Renal cortical epithelial cell (primary cell): ENCODE results near the gene ANKRD55. TPM values are rescaled to one million over a fixed set of nuclear protein-coding genes. Genes with fewer than 3 reads are reported as not detected.
"Not testable (repeated sequence)": the region's sequence is repeated elsewhere in the genome, so short reads cannot be mapped to it uniquely, and the experiment has no call there.

Source experiments
- DNase-seq: peaks from one replicate; pipeline ENCODE4 v3.0.0-alpha.2; 2011; ENCODE audit warnings: low read depth
- total RNA-seq: library from RNA; depleted of rRNA; stranded (reverse); fragments of >200 nt; gene quantifications from 2 replicates; pipeline ENCODE4 v1.2.3, GENCODE V29; 2014

The ANKRD55 gene
- total RNA-seq, 1 donor from 2014 or later: not detected

- DNase-seq: no peak
Measured at GRCh38 chr5:56253126-56253525, 20.0 kb upstream of the ANKRD55 start.

GRCh38 chr5:56251918-56252553 lies 18.9 kb upstream of the ANKRD55 start:
- no peak for DNase-seq

DNA sequence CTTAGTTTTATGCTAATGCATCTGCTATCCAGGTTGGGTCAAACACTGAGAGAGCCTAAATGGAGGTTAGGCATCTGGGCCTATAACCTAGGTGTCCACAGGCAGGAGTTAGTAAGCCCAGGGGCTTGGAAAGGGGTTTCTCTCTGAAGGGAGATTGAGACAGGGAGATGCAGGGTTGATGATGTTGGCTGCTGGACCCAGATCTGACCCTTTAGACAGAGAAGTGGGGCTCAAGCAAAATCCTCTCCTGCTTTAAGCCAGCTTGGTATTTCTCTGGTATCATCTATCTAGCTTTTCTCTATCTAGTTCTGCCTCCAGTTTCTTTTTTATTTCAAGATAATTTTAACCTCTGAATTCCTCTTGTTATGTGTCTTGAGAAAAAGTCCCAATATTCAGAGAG lies 18.3 kb upstream of the ANKRD55 start:
- no peak for DNase-seq

DNA sequence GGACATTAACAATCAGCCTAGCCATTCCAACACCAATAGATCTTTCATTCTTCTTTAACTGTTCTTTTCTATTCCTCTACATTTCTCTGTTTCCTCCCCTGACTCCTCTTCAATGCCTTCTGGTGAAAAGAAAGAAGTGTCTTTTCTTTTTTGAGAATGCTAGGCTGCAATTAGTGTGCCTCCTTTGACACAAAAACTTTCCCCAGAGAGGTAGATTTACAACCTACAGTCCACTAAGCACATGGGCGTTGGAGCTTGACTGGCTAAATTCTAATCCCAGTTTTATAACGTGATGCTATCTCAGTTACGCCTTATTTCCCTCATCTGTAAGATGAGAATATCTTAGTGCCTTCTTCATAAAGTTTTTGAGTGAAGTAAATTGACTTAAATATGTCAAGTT lies 16.9 kb upstream of the ANKRD55 start:
- no peak for DNase-seq

DNA sequence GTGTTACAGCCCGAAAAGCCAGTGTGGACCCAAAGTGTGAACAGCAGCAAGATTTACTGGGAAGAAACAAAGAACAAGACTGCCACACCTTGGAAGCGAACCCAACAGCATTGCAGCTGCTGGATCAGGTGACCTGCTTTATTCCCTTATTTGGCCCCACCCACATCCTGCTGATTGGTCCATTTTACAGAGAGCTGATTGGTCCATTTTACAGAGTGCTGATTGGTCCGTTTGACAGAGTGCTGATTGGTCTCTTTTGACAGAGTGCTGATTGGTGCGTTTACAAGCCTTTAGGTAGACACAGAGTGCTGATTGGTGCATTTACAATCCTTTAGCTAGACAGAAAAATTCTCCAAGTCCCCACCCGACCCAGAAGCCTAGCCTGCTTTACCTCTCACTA lies 16.0 kb upstream of the ANKRD55 start:
- DNase-seq: not testable (repeated sequence)

GRCh38 chr5:56247592-56247991 lies 14.5 kb upstream of the ANKRD55 start:
- no peak for DNase-seq

GRCh38 chr5:56246769-56247168 lies 13.6 kb upstream of the ANKRD55 start:
- no peak for DNase-seq

- DNase-seq: no peak
Measured at GRCh38 chr5:56245481-56245880, 12.4 kb upstream of the ANKRD55 start.

DNA sequence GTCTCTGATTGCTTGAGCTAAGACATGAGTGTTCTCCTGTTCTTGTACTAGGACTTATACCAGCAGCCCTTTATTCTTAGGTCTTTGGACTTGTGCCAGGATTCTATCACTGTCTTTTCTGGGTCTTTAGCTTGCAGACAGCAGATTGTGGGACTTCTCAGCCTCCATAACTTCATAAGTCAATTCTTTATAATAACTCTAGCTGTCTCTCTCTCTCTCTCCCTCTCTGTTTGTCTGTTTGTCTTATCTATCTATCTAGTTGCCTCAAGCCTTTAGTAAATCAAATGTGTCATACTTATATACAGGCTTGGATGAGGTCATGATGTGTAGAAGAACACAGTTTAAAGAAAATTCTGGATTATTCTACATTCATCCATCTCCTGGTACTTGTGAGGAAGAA lies 11.5 kb upstream of the ANKRD55 start:
- no peak for DNase-seq

DNA sequence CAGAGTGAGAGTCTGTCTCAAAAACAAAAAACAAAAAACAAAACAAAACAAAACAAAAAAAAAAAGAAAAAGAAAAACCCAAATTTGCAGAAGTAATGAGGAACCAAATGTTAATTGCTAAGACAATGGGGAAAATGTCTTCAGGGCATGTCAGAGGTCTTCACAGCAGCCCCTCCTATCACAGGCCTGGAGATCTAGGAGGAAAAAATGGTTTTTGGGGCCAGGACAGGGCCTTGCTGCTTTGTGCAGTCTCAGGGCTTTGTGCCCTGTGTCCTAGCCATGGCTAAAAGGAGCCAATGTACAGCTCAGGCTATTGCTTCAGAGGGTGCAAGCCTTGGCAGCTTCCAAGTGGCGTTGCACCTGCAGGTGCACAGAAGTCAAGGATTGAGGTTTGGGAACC lies 9.1 kb upstream of the ANKRD55 start:
- DNase-seq: not testable (repeated sequence)

DNA sequence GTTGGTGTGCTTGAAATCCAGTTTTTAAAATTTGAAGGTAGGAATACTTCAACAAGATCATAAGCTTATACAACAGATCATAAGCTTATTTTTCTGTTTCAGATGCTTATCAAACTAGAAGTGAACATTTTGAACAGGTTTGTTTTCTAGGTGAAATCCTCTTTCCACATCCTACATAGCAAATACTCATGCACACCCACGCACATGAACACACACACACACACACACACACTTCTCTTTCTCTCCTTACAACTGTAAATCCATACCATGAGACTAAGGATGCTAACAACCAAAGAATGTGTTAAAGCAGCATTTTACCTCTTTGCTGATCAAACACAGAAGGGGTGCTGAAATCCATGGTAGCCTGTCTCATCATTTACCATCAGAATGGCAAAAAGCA lies 592 bp downstream of the ANKRD55 start:
- no peak for DNase-seq

- DNase-seq: peak; percentile 82
Measured at GRCh38 chr5:56230576-56230975, 2.6 kb downstream of the ANKRD55 start.

- no peak for DNase-seq
Measured at GRCh38 chr5:56229111-56229510, 4.0 kb downstream of the ANKRD55 start.

DNA sequence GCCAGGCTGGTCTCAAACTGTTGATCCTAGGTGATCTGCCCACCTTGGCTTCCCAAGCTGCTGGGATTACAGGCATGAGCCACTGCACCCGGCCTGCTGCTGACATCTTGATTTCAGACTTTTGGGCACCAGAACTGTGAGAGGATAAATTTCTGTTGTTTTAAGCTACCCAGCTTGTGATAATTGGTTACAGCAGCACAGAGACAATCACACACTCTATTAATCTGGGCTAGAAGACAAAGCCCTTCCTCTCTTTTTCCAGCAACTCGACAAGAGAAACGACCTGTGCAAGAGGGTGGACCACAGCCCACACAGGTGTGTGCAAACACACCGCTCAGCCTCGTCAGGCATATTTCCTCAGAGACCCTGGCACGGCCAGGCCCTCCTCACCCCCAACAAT lies 4.5 kb downstream of the ANKRD55 start:
- no peak for DNase-seq

- DNase-seq: no peak
Measured at GRCh38 chr5:56227691-56228090, 5.4 kb downstream of the ANKRD55 start.

GRCh38 chr5:56223298-56223697 lies 9.8 kb downstream of the ANKRD55 start:
- not testable (repeated sequence) for DNase-seq

GRCh38 chr5:56221601-56222000 lies 11.5 kb downstream of the ANKRD55 start:
- DNase-seq: not testable (repeated sequence)

- DNase-seq: no peak
Measured at GRCh38 chr5:56215019-56215830, 17.9 kb downstream of the ANKRD55 start.

DNA sequence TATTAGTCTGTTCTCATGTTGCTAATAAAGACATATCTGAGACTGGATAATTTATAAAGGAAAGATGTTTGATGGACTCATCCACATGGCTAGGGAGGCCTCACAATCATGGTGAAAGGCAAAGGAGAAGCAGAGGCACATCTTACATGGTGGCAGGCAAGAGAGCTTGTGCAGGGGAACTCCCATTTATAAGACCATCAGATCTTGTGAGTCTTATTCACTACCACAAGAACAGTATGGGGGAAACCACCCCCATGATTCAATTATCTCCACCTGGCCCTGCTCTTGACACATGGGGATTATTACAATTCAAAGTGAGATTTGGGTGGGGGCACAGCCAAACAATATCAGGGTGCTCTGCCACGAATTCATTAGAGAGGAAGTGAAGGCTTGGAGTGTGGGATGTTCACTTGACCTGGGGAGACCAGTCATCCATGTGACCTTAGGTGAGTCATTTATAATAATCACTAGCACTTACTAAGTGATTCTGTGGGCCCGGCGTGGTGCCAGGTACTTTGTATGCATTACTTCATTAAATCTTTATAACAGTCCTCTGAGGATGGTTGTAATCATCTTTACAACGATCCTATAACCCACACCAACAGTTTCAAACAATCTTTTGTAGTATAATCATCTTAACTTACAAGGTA lies 19.1 kb downstream of the ANKRD55 start:
- peak; percentile 78 for DNase-seq

DNA sequence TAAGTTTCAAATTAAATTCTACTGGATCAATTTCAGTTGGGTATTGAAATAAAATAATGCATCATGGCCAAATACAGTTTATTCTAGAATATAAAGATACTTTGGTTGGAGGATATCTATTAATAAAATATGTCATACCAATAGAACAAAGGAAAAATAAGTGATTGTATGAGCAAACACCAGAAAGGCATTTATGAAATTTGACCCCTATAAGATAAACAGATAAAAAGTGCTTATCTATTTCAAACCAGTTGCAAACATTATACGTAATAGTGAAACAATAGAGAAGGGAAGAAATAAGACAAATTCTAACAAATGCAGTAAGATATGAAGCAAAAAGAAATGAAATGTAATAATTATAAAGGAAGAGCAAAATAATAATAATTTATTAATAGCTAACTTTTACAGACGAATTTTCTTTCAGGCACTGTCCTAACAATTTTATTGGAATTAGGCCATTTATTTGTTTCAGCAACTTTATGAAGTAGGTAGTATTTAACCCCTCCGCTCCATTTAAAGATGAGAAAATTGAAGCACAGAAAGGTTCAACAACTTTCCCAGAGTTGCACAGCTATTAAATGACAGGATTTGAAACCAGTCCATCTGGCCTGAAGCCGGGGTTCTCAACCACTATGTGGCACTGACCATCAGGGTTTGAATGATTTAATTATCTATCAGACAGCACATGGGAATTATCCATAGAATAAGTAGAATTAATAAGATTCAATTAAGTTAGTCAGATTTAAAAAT lies 20.8 kb downstream of the ANKRD55 start:
- DNase-seq: no peak

DNA sequence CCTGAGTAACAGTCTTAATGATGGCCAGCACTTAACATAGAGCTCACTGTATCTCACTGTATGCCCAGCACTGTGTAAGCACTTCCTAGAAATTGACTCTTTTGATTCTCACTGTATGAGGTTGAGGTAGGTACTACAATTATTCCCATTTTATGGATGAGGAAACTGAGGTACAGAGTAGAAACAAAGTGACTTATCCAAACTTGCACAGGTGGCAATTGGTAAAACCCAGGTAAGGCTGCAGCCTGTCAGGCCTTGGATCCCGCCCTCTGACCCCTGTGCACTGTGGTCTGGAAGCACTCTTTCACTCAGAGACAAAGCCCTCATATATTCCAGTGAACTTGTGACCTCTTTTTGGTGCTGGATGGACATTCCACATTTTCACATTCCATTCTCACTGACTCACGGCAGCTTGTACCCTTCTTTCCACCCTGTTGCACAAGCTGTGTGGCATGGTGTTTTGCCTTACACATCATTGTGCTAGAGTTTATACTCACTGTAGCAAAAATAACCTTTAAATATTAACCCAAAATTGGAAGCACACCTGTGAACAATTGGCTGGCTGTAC lies 21.7 kb downstream of the ANKRD55 start:
- DNase-seq: peak; percentile 99

GRCh38 chr5:56208681-56209080 lies 24.4 kb downstream of the ANKRD55 start:
- no peak for DNase-seq
